ENCODE results near the gene CYP4F22.

- TF ChIP-seq CTCF (IDR thresholded peaks at IDR 0.05) (no peak), POLR2A (IDR thresholded peaks at IDR 0.05) (no peak)
These were observed at the start of gene CYP4F22 for GRCh38 chr19:15508035-15508710.
